HG03139 (cell line): ENCODE data around the gene TEAD3.

Experiments
- ATAC-seq: cut with Tn5 transposase; IDR thresholded peaks from one replicate; pipeline ENCODE4 v1.9.1; 2021; ENCODE audit not compliant: unreplicated experiment

Gene TEAD3

GRCh38 chr6:35477028-35477427, 19.9 kb downstream of the TEAD3 start:
- ATAC-seq = no peak

DNA sequence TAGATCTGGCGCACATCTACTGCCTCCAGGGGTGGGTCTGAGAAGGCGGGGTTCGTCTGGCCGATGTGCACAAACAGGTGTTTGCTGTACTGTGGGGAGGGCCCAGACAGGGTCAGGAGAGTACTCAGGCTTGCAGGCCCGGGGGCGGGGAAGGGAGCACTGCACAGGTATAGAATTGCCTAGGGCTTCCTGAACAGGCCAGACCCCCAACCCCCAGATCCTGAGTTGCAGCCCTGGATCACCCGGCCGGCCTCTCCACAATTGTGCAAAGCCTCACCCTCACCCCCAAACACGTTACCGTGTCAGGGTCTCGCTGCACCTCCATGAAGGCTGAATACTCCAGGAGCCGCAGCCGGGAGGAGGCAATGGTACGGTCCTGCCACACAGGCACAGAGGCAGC, 20.9 kb downstream of the TEAD3 start:
- no peak for ATAC-seq

DNA sequence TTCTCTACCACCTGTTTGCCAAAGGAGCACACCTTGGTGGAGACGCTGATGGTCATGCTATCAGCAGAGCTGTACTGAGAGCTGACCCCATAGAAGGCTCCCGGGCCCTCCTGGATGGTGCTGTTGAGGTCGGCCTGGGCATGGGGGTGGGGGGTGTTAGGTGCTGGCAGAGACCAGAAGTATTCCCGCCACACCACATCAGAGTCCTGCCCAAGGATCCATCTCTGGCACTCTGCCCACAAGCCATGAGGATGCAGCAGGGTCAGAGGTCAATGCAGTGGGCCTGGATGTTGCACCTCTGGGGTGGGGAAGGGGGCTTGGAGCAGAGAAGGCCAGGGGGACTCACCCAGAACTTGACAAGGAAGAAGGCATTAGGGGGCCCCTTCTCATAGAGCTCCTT, 21.3 kb downstream of the TEAD3 start:
- no peak for ATAC-seq

DNA sequence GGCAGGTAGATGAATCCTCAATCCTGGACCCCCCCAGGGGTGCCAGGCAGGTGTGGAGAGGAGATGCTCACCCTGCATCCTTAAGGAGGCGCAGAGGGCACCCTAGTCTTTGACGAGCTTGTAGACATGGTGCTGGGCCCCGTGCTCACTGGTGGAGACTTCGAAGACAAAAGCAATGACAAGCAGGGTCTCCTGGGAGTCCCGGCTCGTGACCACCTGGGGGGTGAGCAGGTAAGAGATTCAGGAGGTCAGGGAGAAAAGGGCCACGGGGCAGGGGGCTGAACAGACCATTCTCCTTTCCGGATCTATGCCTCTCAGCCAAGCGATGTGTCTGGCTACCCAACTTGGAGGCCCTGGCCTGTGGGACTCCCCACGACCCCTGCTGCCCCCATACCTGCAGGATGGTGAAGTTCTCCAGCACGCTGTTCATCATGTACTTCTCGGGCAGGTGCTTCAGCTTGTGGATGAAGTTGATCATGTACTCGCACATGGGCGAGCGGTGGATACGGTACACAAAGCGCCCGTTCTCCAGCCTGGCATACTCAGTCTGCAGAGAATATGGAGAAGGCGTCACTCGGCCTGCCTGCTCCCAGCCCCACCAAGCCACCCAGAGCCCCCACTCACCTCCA, 21.8 kb downstream of the TEAD3 start:
- ATAC-seq = no peak

- ATAC-seq = no peak
Measured at GRCh38 chr6:35474131-35474941, 22.5 kb downstream of the TEAD3 start.

DNA sequence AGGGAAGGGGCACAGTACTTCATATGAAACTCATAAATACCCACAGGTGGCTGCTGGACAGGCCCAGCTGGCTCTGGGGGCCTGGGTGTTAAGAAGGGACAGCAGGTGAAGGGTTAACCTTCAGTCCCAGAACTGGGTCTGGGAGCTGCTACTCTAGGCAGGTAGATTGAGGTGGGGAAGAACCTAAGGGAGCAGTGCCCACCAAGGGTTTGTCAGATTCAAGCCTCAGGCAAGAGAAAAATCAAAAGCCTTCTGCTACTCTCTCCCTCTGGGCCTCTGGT, 23.1 kb downstream of the TEAD3 start:
- no peak for ATAC-seq

GRCh38 chr6:35473075-35473849, 23.6 kb downstream of the TEAD3 start:
- ATAC-seq = no peak

DNA sequence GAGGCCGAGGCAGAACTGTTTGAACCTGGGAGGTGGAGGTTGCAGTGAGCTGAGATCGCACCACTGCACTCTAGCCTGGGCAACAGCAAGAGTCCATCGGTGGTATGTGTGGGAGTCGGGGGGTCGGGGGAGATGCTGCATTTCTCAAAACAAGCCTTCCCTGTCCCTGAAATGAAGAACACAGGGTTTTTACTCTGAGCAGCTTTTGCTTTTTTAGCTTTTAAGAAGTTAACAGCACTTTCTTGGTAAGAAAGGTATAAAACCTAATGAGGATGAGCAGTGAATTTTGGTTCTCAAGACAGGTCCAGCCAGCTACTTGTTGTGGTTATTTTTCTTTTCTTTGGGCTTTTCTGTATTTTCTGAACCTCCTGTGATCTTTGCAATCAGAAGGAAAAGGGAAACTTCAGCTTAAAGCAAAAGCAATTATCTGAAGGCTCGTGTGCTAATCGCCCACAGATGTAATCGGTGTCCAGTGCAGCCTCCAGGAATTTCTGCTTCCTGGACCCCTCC, 25.0 kb downstream of the TEAD3 start:
- no peak for ATAC-seq

DNA sequence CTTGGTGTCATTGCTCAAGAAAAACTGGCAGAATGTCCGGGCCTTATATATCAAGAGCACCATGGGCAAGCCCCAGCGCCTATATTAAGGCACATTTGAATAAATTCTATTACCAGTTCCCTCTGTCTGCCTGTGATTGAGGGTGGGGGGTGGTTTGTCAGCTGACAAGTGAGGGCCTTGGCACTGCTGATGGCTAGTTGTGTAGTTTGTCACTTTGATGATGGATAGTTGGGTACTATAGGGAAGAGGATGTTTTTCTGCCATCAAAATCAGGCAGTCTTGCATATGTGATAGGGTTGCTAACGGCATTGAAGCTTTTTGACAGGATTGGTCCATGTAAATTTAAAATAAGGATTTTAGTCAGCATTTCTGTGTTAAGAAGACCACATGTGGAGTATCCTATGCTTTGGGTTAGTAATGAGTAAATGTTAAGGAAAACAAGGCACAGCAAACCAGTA, 26.2 kb downstream of the TEAD3 start:
- no peak for ATAC-seq

GRCh38 chr6:35469751-35470662, 26.9 kb downstream of the TEAD3 start:
- ATAC-seq = no peak

DNA sequence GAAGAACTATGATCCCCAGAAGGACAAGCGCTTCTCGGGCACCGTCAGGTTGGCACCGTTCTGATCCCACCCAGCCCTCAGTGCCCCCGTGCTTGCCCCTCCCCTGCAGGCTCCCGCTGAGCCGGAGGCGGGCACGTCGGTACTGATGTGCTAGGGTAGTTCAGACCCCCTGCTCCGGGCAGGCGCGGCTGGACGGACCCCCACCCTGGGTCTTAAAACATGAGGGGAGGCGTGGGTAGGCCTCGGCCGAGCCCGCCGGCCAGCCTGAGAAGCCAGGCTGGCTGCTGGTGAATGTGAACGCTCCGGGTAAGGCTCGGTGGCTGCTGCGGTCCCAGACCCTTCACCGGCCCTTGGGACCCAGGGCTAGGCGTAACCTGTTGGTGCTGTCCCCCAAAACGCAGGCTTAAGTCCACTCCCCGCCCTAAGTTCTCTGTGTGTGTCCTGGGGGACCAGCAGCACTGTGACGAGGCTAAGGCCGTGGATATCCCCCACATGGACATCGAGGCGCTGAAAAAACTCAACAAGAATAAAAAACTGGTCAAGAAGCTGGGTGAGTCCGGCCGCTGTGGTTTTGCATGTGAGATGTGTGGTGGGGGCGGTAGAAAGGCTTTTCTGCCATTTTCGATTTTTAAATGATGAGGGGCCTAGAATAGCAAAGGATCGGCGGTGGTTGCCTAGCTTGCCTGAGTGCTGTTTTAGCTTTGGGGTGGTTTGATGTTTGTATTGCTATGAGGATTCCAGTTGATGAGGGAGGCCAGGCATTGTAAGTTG, 27.7 kb downstream of the TEAD3 start:
- no peak for ATAC-seq

- peak; percentile 84 for ATAC-seq
Measured at GRCh38 chr6:35468181-35468979, 28.5 kb downstream of the TEAD3 start, which contains the start of gene RPL10A. Gene RPL10A, plus strand, starts transcription at chr6:35468401. Its CDS starts 34 bp downstream, at chr6:35468435.

- no peak for ATAC-seq
Measured at GRCh38 chr6:35465646-35466045, 31.2 kb downstream of the TEAD3 start.

GRCh38 chr6:35463292-35463691, 33.6 kb downstream of the TEAD3 start:
- no peak for ATAC-seq

DNA sequence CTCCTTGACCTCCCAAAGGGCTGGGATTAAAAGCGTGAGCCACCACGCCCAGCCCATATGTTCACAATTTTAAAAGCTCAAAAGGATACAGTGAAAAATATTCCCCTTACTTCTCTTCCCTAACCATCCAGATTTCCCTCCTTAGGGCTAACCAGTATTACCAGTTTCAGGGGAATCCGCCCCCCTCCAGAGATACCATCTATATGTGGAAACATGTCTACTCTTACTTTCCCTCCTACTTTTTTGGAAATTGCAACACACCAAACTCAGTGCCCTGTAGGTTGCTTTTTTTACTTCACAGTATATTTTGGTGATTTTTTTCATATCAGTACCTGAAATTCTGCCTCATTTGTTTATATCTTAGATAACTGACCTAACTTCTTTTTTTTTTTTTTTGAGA, 35.6 kb downstream of the TEAD3 start:
- ATAC-seq = no peak

- no peak for ATAC-seq
Measured at GRCh38 chr6:35457907-35458306, 39.0 kb downstream of the TEAD3 start.

GRCh38 chr6:35454391-35455110, 42.3 kb downstream of the TEAD3 start:
- ATAC-seq = no peak

DNA sequence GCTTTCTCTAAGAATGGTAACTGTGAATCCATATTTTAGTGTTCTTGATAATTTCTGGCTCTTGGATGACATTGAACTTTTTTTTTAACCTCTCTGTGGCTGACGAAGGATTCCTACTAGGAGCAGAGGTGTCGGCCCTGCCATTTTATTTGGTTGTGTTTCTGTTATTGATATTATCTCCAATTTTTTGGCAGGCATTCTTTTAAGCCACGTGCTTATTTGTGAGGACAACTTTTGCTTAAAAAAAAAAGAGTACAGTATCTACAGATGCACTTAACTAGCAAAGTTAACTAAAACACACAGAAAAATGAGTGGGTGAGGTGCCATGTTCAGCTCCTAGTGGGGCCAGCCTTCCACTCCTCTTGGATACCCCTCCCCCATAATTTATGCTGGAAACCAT, 43.6 kb downstream of the TEAD3 start:
- no peak for ATAC-seq
